ENCODE data around the gene SGMS2. TPM values are rescaled to one million over a fixed set of nuclear protein-coding genes. Genes with fewer than 3 reads are reported as not detected.
"Not testable (repeated sequence)": the region's sequence is repeated elsewhere in the genome, so short reads cannot be mapped to it uniquely, and the experiment has no call there.

Gene SGMS2
- total RNA-seq, 1 experiment from 2014 or later = 15.3 TPM

- no peak for DNase-seq (ENCODE audit: low read depth)
Measured at GRCh38 chr4:107866726-107867125, 42.0 kb downstream of the SGMS2 start.

- no peak for DNase-seq (ENCODE audit: low read depth)
Measured at GRCh38 chr4:107870236-107870635, 45.5 kb downstream of the SGMS2 start.

DNA sequence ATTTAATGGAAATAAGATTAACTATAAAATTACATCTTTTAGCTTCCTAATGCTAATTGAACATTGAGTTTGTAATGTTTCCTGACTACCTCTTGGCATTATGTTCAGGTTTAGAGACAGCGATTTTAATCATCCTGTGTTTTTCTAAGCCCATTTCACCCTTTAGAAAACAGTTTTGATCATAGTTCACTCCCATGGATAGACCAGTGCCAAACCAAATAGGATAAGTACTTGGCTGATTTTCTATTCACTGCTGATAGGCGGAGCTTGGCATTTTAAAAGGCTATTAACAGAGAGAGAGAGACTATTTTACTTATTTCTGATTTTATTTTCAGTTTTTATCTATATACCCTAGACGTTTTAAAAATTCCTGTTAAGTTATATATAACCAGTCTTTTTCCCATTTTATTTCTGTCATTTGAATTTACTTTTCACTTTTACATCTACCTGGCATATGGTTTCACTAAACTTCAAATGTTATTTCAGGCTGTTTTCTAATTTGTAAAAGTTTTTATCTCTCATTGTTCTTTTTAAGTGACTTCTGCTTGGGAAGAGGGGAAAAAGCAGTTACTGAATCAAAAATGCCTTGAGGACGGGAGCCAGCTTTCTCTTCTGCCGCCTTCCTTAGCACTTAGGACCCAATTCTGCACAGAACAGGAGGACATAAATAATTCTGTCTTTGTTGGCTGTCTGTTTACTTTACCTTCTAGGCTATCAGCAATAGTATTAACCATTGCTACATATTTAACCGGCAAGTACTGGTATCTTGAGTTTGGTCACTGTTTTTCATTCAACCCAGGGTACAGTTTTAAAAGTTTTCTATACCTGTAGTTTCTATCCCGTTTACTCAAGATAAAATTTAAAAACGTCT, 46.4 kb downstream of the SGMS2 start:
- no peak for DNase-seq (ENCODE audit: low read depth)

DNA sequence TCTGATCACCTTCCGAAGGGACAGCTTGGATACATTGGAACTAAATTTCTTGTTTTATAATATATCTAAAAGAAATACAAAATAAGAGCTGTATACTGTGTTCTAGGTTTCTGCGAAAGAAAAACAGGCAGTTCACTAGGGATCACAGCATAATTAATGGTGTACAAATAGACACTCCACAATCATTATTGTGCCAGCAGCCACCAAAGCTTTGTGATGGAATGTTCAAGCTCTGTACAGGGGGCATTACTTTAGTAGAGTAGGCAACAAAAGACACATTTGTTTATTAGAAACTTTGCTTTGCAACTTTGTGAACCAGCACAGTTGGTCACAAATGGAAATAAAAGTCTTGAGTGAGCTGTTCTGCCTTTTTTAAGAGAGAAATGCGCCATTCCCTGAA, 49.3 kb downstream of the SGMS2 start:
- DNase-seq (ENCODE audit: low read depth) = no peak

GRCh38 chr4:107876099-107876498, 51.4 kb downstream of the SGMS2 start:
- DNase-seq (ENCODE audit: low read depth) = no peak

DNA sequence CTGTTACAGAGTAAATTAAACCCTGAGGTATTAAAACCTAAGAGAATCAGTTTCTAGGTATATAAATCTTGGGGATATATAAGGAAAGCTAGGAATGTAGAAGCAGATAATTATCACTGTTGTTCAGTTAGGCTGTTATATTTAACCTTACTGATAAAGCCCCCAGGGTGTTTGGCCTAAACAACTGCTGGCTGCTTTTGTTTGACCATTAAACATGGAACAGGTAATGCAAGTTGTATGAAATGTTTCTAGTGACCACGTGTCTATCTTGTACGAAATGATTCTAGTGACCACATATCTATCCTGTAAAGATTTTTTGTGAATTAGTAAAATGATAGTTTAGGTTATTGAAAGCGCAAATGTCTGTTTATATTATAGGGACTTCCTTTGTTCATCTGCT, 52.6 kb downstream of the SGMS2 start:
- DNase-seq (ENCODE audit: low read depth) = no peak

DNA sequence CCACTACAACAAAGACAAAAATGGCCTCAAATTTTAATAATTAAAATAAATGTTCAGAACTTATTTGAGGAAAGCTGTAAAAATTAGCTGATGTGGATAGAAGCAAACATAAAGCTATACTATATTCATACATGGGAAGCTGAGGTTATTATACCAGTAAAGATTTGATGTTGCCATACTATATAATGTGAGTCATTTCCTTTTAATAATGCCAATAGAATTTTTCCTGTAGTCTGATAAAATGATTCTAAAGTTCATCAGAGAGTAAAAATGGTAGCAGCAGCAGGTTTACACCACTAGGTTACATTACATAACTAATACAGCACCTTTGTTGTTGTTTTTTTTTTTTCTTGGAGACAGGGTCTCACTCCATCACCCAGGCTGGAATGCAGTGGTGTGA, 61.1 kb downstream of the SGMS2 start:
- no peak for DNase-seq (ENCODE audit: low read depth)

GRCh38 chr4:107888237-107888636, 63.5 kb downstream of the SGMS2 start:
- DNase-seq (ENCODE audit: low read depth) = peak; percentile 10

DNA sequence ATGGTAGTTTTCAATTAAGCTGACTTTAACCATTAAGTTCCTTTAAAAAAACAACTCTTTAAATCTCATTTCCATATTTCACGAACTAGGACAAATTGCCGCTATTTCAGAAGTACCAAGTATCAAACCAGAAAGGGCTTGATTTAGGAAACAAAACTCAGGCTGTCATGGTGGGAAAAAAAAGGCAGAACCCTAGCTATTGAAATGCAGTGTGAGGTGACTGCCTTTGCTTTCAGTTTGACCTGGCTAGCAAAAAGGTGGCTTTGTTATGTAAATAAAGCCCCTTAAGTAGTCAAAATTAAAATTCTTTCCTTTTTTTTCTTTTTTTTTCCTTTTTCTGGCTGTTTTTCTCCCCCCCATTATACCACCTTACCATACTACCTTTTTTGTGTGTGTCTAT, 66.0 kb downstream of the SGMS2 start:
- no peak for DNase-seq (ENCODE audit: low read depth)

DNA sequence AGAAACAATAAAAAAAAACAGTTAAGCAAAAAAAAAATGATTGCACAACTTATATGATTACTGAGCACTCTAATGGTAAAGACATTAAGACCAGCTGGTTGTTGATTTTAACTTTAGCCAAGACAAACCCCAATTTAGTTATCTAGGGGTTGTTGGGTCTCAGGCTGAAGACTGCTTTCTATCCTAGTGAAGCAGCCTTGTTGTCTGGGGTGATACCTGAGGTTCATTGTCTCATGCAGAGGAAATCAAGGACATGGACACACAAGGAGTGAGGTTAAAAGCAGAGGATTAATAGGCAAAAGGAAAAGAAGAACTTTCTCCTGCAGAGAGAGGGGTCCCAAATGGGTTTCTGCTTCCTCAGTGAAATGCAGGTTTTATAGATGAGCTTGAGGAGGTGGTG, 66.6 kb downstream of the SGMS2 start:
- no peak for DNase-seq (ENCODE audit: low read depth)

DNA sequence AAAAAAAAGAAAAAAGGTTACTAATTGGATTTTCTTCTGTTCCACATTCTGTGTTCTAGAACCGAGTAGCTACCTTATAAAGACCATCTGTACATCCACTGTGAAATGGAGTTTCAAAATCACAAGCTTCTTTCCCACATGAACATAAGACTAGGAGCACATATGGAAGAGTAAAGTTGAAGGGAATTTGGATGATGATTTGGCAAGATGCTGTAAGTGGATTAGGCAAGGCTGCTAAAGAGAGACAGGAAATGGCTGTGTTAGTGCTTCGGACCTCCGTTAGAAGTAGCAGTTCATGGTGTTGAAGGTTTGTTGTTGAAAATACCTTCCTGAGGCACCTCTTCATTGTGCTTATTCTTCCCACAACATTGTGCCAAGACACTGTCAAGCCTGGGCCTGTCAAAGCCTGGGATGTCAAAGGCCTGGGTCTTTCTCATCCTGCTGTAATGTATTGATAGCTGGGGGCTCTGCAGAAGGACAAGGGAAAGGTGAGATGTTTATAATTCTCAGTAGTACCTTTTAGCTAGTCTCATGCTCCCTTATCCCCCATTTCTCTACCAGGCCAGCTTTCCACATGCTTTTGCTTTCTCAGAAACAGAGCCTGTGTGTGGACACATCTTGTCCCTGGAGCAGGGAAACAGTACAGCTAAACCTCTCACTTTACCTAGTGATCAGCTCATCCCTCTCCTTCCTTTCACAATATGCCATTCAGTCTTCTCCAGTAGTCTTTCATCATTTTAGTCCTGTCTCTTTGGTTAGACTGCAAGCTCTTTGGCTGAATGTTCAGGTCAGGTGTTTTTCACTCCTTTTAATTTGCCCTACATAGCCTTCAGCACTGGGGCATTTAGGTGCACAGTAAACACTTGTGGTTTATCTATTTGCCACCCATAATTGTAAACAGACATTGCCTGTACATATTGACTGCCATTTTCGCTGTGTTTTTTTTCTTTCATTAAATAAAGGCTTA, 68.7 kb downstream of the SGMS2 start:
- no peak for DNase-seq (ENCODE audit: low read depth)

DNA sequence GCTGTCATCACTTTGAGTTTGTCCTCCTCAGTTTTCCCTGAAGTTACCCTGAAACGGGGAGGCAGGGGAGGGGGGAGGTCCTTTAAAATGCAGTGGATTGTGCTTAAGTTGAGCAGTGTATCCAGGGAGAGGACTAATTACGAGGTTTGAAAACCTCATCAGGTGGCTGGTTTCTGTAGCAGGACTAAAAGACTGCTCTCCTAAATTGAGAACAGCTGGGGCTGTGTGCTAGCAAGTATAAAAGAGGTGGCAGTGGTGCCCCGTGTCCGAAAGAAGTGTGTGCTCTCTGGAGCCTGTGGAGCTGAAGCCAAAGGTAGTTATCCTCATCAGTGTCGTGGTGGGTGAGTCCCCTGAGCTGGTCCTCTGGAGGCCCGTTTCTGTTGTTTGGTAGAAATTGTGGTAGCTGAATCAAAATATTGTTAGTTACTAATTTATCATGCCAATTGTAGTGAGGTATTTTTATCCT, 69.4 kb downstream of the SGMS2 start:
- no peak for DNase-seq (ENCODE audit: low read depth)

GRCh38 chr4:107896158-107896645, 71.5 kb downstream of the SGMS2 start:
- DNase-seq (ENCODE audit: low read depth) = peak; percentile 89

- DNase-seq (ENCODE audit: low read depth) = no peak
Measured at GRCh38 chr4:107896646-107897045, 71.9 kb downstream of the SGMS2 start.

DNA sequence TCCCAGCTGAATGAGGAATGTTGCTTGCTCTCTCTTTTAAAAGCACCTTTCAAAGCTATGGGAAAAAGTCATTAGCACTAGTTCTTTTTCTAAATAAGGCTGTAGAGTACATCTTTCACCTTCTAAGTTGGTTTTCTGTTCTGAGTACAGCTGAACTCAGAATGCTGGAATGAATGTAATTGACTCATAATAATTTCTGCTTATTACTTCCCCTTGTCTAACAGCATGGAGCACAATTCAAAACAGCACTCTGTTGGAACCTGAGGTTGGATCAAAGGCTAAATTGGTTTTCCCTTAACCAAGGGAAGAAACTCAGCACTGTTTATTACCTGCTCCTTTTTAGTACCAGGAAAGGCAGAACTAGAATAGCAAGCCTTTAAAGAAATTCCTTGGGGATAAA, 73.1 kb downstream of the SGMS2 start:
- DNase-seq (ENCODE audit: low read depth) = no peak

- no peak for DNase-seq (ENCODE audit: low read depth)
Measured at GRCh38 chr4:107900067-107900466, 75.3 kb downstream of the SGMS2 start.

GRCh38 chr4:107900508-107900907, 75.8 kb downstream of the SGMS2 start:
- DNase-seq (ENCODE audit: low read depth) = no peak

- DNase-seq (ENCODE audit: low read depth) = no peak
Measured at GRCh38 chr4:107901213-107901934, 76.6 kb downstream of the SGMS2 start.

DNA sequence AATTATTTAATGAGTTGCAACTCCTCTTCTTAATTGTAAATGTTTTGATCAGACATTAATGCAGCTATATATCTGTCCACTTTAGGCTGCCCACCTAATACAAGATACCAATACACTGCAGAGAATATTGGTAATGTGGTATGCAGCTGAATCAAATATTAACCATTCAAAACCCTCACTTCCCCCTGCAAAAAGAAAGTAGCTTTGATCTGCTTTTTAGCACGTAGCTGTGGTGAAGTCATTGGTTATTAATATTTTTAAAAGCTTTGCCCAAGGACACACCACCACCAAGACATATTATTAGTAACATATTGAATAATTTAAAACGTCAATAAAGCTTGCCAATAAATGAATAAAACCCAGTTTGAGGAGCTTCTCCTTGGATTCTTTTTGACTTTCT, 78.0 kb downstream of the SGMS2 start:
- DNase-seq (ENCODE audit: low read depth) = no peak

GRCh38 chr4:107905082-107905481, 80.3 kb downstream of the SGMS2 start:
- not testable (repeated sequence) for DNase-seq (ENCODE audit: low read depth)

GRCh38 chr4:107906458-107907100, 81.8 kb downstream of the SGMS2 start:
- no peak for DNase-seq (ENCODE audit: low read depth)
